WTC11 (cell line): Measurements from ENCODE around the gene TSPO. TPM values are rescaled to one million over a fixed set of nuclear protein-coding genes. Genes with fewer than 3 reads are reported as not detected.
A peak's percentile ranks its signal among the peaks of the same experiment; 100 is the strongest.

Experiments
- ATAC-seq: fragments of 200-7000 bp; cut with Tn5 transposase; 2 replicates; pipeline ENCODE4 v1.10.0; 2021; ENCODE audit warnings: mild to moderate bottlenecking, moderate library complexity
- CTCF ChIA-PET: fragments of 300-600 bp; sonication (Branson Sonifier 250); formaldehyde crosslinking; loops from one replicate; lab custom pipeline; 2021; ENCODE audit warnings: antibody characterized with exemption; lab: Charles Lee
- POLR2A ChIA-PET: fragments of 350-600 bp; sonication (Branson Sonifier 250); formaldehyde crosslinking; loops from one replicate; lab custom pipeline; 2021; ENCODE audit warnings: antibody characterized with exemption; lab: Charles Lee
- DNase-seq: peaks from one replicate; pipeline ENCODE4 v3.0.0; 2021; ENCODE audit warnings: low spot score
- H3K27ac Mint-ChIP-seq: 2 replicates; pipeline ENCODE4 v1.8.0; 2021; ENCODE audit warnings: mixed read lengths
- H3K27me3 Mint-ChIP-seq: 2 replicates; pipeline ENCODE4 v1.8.0; 2021; ENCODE audit warnings: low read depth, mild to moderate bottlenecking, moderate library complexity, mixed read lengths
- H3K36me3 Mint-ChIP-seq: 2 replicates; pipeline ENCODE4 v1.8.0; 2021; ENCODE audit warnings: mixed read lengths
- H3K4me1 Mint-ChIP-seq: 2 replicates; pipeline ENCODE4 v1.8.0; 2022; ENCODE audit warnings: mixed read lengths
- H3K4me3 Mint-ChIP-seq: 2 replicates; pipeline ENCODE4 v1.8.0; 2021; ENCODE audit warnings: mild to moderate bottlenecking, moderate library complexity, mixed read lengths
- H3K9me3 Mint-ChIP-seq: 2 replicates; pipeline ENCODE4 v1.8.0; 2021; ENCODE audit warnings: mixed read lengths
- CREB1 ChIP-seq: sonication (generic); formaldehyde crosslinking; IDR thresholded peaks from 2 replicates; pipeline ENCODE4 v1.8.0; 2023; ENCODE audit warnings: mild to moderate bottlenecking, missing genetic modification reagents
- CREM ChIP-seq: sonication (generic); formaldehyde crosslinking; IDR thresholded peaks from 2 replicates; pipeline ENCODE4 v1.8.1; 2022; ENCODE audit warnings: mild to moderate bottlenecking, missing genetic modification reagents, moderate library complexity
- FOXJ3 ChIP-seq: sonication (generic); formaldehyde crosslinking; IDR thresholded peaks from 2 replicates; pipeline ENCODE4 v1.9.0; 2021; ENCODE audit warnings: missing genetic modification reagents, mild to moderate bottlenecking, borderline replicate concordance
- GABPB1 ChIP-seq: sonication (generic); formaldehyde crosslinking; IDR thresholded peaks from 2 replicates; pipeline ENCODE4 v1.8.1; 2023; ENCODE audit warnings: mild to moderate bottlenecking, missing genetic modification reagents
- KAT7 ChIP-seq: sonication (generic); formaldehyde crosslinking; IDR thresholded peaks from 2 replicates; pipeline ENCODE4 v1.8.1; 2023; ENCODE audit warnings: missing genetic modification reagents, mild to moderate bottlenecking, borderline replicate concordance
- MXD4 ChIP-seq: fragments of 250-450 bp; sonication (Bioruptor Pico); IDR thresholded peaks from 2 replicates; pipeline ENCODE4 v1.8.0; 2021; ENCODE audit warnings: mild to moderate bottlenecking, moderate library complexity, borderline replicate concordance
- NFATC4 ChIP-seq: fragments of 250-450 bp; sonication (Bioruptor Pico); IDR thresholded peaks from 2 replicates; pipeline ENCODE4 v1.9.0; 2021; ENCODE audit warnings: mild to moderate bottlenecking
- NFYB ChIP-seq: sonication (generic); formaldehyde crosslinking; conservative IDR thresholded peaks from 2 replicates; pipeline ENCODE4 v1.8.0; 2022; ENCODE audit warnings: low read depth, missing genetic modification reagents
- NR2C2 ChIP-seq: sonication (generic); formaldehyde crosslinking; IDR thresholded peaks from 2 replicates; pipeline ENCODE4 v1.8.0; 2022; ENCODE audit warnings: mild to moderate bottlenecking, missing genetic modification reagents
- OVOL2 ChIP-seq: fragments of 250-450 bp; sonication (Bioruptor Pico); IDR thresholded peaks from 2 replicates; pipeline ENCODE4 v1.9.0; 2021; ENCODE audit warnings: mild to moderate bottlenecking, borderline replicate concordance
- SMAD3 ChIP-seq: sonication (generic); formaldehyde crosslinking; IDR thresholded peaks from 2 replicates; pipeline ENCODE4 v1.8.0; 2022; ENCODE audit warnings: missing genetic modification reagents, mild to moderate bottlenecking, borderline replicate concordance
- TEAD1 ChIP-seq: sonication (generic); formaldehyde crosslinking; IDR thresholded peaks from 2 replicates; pipeline ENCODE4 v1.8.0; 2022; ENCODE audit warnings: mild to moderate bottlenecking, missing genetic modification reagents
- ZBTB21 ChIP-seq: sonication (generic); formaldehyde crosslinking; IDR thresholded peaks from 2 replicates; pipeline ENCODE4 v1.8.1; 2023; ENCODE audit warnings: mild to moderate bottlenecking, missing genetic modification reagents, borderline replicate concordance
- ZNF317 ChIP-seq: sonication (generic); formaldehyde crosslinking; IDR thresholded peaks from 2 replicates; pipeline ENCODE4 v1.8.1; 2023; ENCODE audit warnings: low read depth, mild to moderate bottlenecking, moderate library complexity, missing genetic modification reagents, borderline replicate concordance
- total RNA-seq: library from RNA; stranded (reverse); gene quantifications from 3 replicates; pipeline ENCODE4 v1.2.3, GENCODE V29; 2021
- TF ChIP-seq, protein P1 (sequence below): sonication (generic); formaldehyde crosslinking; IDR thresholded peaks from 2 replicates; pipeline ENCODE4 v1.8.0; 2022; ENCODE audit warnings: missing genetic modification reagents
- TF ChIP-seq, protein P2 (sequence below): sonication (generic); formaldehyde crosslinking; IDR thresholded peaks from 2 replicates; pipeline ENCODE4 v1.8.1; 2022; ENCODE audit warnings: mild to moderate bottlenecking, moderate library complexity, missing genetic modification reagents
- TF ChIP-seq, protein P3 (sequence below): sonication (generic); formaldehyde crosslinking; IDR thresholded peaks from 2 replicates; pipeline ENCODE4 v1.8.1; 2022; ENCODE audit warnings: low read depth, mild to moderate bottlenecking, moderate library complexity, missing genetic modification reagents, borderline replicate concordance
- TF ChIP-seq, protein P4 (sequence below): sonication (generic); formaldehyde crosslinking; IDR thresholded peaks from 2 replicates; pipeline ENCODE4 v1.8.1; 2023; ENCODE audit warnings: mild to moderate bottlenecking, moderate library complexity, missing genetic modification reagents
- TF ChIP-seq, protein P5 (sequence below): fragments of 250-450 bp; sonication (Bioruptor Pico); IDR thresholded peaks from 2 replicates; pipeline ENCODE4 v1.9.0; 2021; ENCODE audit warnings: moderate library complexity, mild to moderate bottlenecking, inconsistent platforms, borderline replicate concordance

The TSPO gene
- total RNA-seq, 1 experiment from 2014 or later, result 21.9 TPM

DNA sequence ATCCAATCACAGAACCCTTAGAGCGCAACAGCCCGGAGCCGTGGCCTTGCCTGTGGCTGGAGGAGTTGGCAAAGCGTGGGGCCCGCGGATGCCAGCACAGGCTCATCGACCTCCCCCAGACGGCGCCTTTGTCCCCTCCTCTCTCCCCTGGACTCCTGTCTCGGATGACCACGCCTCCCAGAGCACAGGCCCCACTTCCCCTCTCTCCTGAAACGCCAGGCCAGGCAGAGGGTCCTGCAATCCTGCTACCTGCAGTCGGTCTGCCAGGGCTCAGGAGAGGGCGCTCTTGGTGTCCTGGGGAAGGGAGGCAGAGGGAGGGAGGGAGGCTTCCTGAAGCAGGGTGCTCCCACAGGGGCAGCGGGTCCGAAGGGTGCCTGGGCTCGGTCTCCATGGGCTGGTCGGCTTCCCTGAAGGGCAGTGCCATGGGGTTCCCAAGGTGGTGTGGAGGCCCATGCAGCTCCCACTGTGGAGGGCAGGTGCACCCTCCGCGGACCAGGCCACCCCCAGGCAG, 52.2 kb downstream of the TSPO start (continued):
- TF ChIP-seq, protein P1, sequence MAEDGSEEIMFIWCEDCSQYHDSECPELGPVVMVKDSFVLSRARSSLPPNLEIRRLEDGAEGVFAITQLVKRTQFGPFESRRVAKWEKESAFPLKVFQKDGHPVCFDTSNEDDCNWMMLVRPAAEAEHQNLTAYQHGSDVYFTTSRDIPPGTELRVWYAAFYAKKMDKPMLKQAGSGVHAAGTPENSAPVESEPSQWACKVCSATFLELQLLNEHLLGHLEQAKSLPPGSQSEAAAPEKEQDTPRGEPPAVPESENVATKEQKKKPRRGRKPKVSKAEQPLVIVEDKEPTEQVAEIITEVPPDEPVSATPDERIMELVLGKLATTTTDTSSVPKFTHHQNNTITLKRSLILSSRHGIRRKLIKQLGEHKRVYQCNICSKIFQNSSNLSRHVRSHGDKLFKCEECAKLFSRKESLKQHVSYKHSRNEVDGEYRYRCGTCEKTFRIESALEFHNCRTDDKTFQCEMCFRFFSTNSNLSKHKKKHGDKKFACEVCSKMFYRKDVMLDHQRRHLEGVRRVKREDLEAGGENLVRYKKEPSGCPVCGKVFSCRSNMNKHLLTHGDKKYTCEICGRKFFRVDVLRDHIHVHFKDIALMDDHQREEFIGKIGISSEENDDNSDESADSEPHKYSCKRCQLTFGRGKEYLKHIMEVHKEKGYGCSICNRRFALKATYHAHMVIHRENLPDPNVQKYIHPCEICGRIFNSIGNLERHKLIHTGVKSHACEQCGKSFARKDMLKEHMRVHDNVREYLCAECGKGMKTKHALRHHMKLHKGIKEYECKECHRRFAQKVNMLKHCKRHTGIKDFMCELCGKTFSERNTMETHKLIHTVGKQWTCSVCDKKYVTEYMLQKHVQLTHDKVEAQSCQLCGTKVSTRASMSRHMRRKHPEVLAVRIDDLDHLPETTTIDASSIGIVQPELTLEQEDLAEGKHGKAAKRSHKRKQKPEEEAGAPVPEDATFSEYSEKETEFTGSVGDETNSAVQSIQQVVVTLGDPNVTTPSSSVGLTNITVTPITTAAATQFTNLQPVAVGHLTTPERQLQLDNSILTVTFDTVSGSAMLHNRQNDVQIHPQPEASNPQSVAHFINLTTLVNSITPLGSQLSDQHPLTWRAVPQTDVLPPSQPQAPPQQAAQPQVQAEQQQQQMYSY (CRISPR knock-in tag), result no peak
- TF ChIP-seq, protein P2, sequence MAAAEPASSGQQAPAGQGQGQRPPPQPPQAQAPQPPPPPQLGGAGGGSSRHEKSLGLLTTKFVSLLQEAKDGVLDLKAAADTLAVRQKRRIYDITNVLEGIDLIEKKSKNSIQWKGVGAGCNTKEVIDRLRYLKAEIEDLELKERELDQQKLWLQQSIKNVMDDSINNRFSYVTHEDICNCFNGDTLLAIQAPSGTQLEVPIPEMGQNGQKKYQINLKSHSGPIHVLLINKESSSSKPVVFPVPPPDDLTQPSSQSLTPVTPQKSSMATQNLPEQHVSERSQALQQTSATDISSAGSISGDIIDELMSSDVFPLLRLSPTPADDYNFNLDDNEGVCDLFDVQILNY (CRISPR knock-in tag), result no peak
- no peak for TF ChIP-seq CREM (CRISPR knock-in tag)
- TF ChIP-seq, protein P3, sequence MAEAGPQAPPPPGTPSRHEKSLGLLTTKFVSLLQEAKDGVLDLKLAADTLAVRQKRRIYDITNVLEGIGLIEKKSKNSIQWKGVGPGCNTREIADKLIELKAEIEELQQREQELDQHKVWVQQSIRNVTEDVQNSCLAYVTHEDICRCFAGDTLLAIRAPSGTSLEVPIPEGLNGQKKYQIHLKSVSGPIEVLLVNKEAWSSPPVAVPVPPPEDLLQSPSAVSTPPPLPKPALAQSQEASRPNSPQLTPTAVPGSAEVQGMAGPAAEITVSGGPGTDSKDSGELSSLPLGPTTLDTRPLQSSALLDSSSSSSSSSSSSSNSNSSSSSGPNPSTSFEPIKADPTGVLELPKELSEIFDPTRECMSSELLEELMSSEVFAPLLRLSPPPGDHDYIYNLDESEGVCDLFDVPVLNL, result no peak
- no peak for TF ChIP-seq FOXJ3 (CRISPR knock-in tag)
- TF ChIP-seq, protein P4, sequence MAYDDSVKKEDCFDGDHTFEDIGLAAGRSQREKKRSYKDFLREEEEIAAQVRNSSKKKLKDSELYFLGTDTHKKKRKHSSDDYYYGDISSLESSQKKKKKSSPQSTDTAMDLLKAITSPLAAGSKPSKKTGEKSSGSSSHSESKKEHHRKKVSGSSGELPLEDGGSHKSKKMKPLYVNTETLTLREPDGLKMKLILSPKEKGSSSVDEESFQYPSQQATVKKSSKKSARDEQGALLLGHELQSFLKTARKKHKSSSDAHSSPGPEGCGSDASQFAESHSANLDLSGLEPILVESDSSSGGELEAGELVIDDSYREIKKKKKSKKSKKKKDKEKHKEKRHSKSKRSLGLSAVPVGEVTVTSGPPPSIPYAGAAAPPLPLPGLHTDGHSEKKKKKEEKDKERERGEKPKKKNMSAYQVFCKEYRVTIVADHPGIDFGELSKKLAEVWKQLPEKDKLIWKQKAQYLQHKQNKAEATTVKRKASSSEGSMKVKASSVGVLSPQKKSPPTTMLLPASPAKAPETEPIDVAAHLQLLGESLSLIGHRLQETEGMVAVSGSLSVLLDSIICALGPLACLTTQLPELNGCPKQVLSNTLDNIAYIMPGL (CRISPR knock-in tag), result 0 out of 2 replicates have a peak, but pooled peaks have one; percentile 23
- TF ChIP-seq KAT7, result no peak
- no peak for TF ChIP-seq NFATC4 (CRISPR knock-in tag)
- TF ChIP-seq ZNF317 (CRISPR knock-in tag), result no peak
- TF ChIP-seq NR2C2, result no peak
- TF ChIP-seq, protein P5, sequence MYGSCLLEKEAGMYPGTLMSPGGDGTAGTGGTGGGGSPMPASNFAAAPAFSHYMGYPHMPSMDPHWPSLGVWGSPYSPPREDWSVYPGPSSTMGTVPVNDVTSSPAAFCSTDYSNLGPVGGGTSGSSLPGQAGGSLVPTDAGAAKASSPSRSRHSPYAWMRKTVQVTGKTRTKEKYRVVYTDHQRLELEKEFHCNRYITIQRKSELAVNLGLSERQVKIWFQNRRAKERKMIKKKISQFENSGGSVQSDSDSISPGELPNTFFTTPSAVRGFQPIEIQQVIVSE (CRISPR knock-in tag), result no peak
- no peak for TF ChIP-seq GABPB1
- no peak for TF ChIP-seq OVOL2 (CRISPR knock-in tag)
- no peak for TF ChIP-seq TEAD1 (CRISPR knock-in tag)
- TF ChIP-seq ZBTB21 (CRISPR knock-in tag), result no peak
- TF ChIP-seq MXD4 (CRISPR knock-in tag), result no peak
- TF ChIP-seq NFYB (CRISPR knock-in tag), result no peak
- TF ChIP-seq CREB1, result 0 out of 2 replicates have a peak, but pooled peaks have one; percentile 34

DNA sequence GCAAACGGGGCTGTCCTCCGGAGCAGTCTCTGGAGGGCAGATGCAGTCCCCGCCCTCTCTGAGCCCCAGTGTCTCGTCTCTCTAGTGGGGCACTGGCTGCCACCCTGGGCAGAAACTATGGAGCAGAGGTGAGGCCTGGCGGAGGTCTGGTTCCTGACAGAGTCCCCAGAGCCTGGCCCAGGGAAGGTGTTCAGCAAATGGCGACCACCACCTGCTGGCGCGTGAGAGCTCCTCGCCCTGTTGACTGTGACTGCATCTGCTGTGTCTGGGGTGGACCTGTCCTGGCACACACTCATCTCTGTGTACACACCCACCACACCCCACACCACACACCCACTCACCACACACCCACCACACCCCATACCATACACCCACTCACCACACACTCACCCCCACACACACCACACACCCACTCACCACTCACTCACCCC, 53.9 kb downstream of the TSPO start:
- no peak for ATAC-seq

More for the DNA sequence above, 53.9 kb downstream of the TSPO start:
- H3K4me3 Mint-ChIP-seq, result no peak overlapping the region
- TF ChIP-seq SMAD3, result no peak
- TF ChIP-seq, protein P1 (CRISPR knock-in tag), result no peak
- DNase-seq, result no peak
- H3K36me3 Mint-ChIP-seq, result no peaks in the 10 kb centered on the region
- H3K9me3 Mint-ChIP-seq, result no peaks in the 10 kb centered on the region
- H3K27me3 Mint-ChIP-seq, result no peaks in the 10 kb centered on the region
- ChIA-PET CTCF (no interaction called here), POLR2A (no interaction called here)
- peak overlapping the region; percentile 53; the same call in 1 of the 2 replicates for H3K27ac Mint-ChIP-seq
- H3K4me1 Mint-ChIP-seq, result peaks cover 9% of the 10 kb centered on the region
